ENCODE results near the gene LPAR3.

Gene LPAR3

GRCh38 chr1:84913555-84913892, 20.5 kb upstream of the LPAR3 start (continued):
- peak; percentile 51; the same call in 1 of the 2 replicates for TF ChIP-seq ZNF561 (tag by site-specific recombination; IDR thresholded peaks at IDR 0.05; ENCODE audit: borderline replicate concordance)
- peak; percentile 63 for TF ChIP-seq ZNF335 (tag by site-specific recombination; conservative IDR thresholded peaks at IDR 0.05)

DNA sequence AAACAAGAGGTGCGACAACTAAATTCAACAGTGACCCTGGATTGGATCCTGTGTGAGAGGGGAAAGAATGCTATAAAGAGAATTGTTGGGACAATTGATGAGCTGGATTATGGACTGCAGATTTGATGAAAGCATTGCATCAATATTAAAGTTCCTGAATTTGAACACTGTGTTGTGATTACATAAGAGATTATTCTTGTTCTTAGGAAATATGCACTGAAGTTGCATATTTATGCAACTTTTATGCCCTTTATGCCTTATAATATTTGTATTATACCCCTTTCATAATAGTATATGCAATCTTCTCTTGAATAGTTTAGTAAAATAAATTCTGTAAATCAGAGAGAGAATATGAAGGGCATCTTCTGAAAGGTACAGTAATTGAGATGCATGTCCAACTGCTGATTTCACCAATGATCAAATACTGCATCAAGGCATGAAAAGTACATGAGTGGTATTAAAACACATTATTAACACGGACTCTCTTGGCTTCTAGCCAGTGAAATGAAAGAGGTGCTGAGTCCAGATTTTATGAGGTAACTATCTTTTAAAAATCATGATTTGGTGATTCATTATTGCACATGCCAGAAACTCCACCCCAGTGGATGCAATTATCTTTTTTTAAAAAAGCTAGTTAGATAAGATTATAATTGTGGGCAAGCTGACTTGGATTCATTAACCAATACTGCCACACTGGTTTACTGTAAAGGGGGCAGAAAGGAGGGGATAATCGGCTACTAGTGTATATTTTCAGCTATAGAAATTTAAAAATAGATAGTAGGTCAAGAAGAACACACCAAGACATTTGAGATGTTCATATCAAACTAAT, 19.9 kb upstream of the LPAR3 start:
- Histone ChIP-seq H3K4me1 (ENCODE audit: control insufficient read depth, insufficient read depth, low read length) (peaks cover 5% of the 10 kb centered on the region; the same call in 1 of the 2 replicates), H3K4me3 (ENCODE audit: low read depth, low read length) (no peak overlapping the region), H3K36me3 (ENCODE audit: control insufficient read depth in 2 of 2, insufficient read depth in 1 of 2, low read length in 2 of 2) (no peaks in the 10 kb centered on the region), H3K9me3 (ENCODE audit: control insufficient read depth, insufficient read depth, low read depth, low read length) (no peaks in the 10 kb centered on the region), H3K27ac (ENCODE audit: extremely low read depth, low read depth, low read length) (no peak overlapping the region)
- TF ChIP-seq FEZF1 (tag by site-specific recombination; IDR thresholded peaks at IDR 0.05) (peak; percentile 52), KLF10 (tag by site-specific recombination; IDR thresholded peaks at IDR 0.05) (no peak), ZNF133 (tag by site-specific recombination; IDR thresholded peaks at IDR 0.05) (no peak), ZNF362 (tag by site-specific recombination; IDR thresholded peaks at IDR 0.05) (peak; percentile 69; the same call in 1 of the 2 replicates), ZNF792 (tag by site-specific recombination; IDR thresholded peaks at IDR 0.05) (no peak), ZNF350 (tag by site-specific recombination; IDR thresholded peaks at IDR 0.05) (0 out of 2 replicates have a peak, but pooled peaks have one; percentile 34), ZNF558 (tag by site-specific recombination; IDR thresholded peaks at IDR 0.05) (peak; percentile 71), HOXA7 (CRISPR knock-in tag; IDR thresholded peaks at IDR 0.05; ENCODE audit: borderline replicate concordance) (no peak), ZFP37 (tag by site-specific recombination; IDR thresholded peaks at IDR 0.05) (peak; percentile 42; the same call in 1 of the 2 replicates), ZNF549 (tag by site-specific recombination; IDR thresholded peaks at IDR 0.05) (peak; percentile 40; the same call in 1 of the 2 replicates), KLF9 (tag by site-specific recombination; IDR thresholded peaks at IDR 0.05; ENCODE audit: low read depth) (no peak), ZBTB20 (tag by site-specific recombination; IDR thresholded peaks at IDR 0.05) (no peak; the same call in 1 of the 2 replicates), BCL11B (tag by site-specific recombination; IDR thresholded peaks at IDR 0.05; ENCODE audit: low read depth) (no peak), ZNF707 (tag by site-specific recombination; IDR thresholded peaks at IDR 0.05) (no peak), ZNF146 (tag by site-specific recombination; IDR thresholded peaks at IDR 0.05) (no peak), SETDB1 (IDR thresholded peaks at IDR 0.05; ENCODE audit: insufficient read length, low read length) (peak; percentile 19), GFI1B (tag by site-specific recombination; IDR thresholded peaks at IDR 0.05) (peak; percentile 46; the same call in 1 of the 2 replicates), ZNF221 (tag by site-specific recombination; IDR thresholded peaks at IDR 0.05; ENCODE audit: borderline replicate concordance) (no peak), TCF7L2 (IDR thresholded peaks at IDR 0.05; ENCODE audit: borderline replicate concordance, low read depth, low read length) (peak; percentile 59)
- TF ChIP-seq, protein P1, sequence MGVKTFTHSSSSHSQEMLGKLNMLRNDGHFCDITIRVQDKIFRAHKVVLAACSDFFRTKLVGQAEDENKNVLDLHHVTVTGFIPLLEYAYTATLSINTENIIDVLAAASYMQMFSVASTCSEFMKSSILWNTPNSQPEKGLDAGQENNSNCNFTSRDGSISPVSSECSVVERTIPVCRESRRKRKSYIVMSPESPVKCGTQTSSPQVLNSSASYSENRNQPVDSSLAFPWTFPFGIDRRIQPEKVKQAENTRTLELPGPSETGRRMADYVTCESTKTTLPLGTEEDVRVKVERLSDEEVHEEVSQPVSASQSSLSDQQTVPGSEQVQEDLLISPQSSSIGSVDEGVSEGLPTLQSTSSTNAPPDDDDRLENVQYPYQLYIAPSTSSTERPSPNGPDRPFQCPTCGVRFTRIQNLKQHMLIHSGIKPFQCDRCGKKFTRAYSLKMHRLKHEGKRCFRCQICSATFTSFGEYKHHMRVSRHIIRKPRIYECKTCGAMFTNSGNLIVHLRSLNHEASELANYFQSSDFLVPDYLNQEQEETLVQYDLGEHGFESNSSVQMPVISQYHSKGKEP (tag by site-specific recombination; IDR thresholded peaks at IDR 0.05): peak; percentile 34; the same call in 1 of the 2 replicates
- TF ChIP-seq, protein P2, sequence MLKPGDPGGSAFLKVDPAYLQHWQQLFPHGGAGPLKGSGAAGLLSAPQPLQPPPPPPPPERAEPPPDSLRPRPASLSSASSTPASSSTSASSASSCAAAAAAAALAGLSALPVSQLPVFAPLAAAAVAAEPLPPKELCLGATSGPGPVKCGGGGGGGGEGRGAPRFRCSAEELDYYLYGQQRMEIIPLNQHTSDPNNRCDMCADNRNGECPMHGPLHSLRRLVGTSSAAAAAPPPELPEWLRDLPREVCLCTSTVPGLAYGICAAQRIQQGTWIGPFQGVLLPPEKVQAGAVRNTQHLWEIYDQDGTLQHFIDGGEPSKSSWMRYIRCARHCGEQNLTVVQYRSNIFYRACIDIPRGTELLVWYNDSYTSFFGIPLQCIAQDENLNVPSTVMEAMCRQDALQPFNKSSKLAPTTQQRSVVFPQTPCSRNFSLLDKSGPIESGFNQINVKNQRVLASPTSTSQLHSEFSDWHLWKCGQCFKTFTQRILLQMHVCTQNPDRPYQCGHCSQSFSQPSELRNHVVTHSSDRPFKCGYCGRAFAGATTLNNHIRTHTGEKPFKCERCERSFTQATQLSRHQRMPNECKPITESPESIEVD (tag by site-specific recombination; IDR thresholded peaks at IDR 0.05): peak; percentile 52
- TF ChIP-seq, protein P3, sequence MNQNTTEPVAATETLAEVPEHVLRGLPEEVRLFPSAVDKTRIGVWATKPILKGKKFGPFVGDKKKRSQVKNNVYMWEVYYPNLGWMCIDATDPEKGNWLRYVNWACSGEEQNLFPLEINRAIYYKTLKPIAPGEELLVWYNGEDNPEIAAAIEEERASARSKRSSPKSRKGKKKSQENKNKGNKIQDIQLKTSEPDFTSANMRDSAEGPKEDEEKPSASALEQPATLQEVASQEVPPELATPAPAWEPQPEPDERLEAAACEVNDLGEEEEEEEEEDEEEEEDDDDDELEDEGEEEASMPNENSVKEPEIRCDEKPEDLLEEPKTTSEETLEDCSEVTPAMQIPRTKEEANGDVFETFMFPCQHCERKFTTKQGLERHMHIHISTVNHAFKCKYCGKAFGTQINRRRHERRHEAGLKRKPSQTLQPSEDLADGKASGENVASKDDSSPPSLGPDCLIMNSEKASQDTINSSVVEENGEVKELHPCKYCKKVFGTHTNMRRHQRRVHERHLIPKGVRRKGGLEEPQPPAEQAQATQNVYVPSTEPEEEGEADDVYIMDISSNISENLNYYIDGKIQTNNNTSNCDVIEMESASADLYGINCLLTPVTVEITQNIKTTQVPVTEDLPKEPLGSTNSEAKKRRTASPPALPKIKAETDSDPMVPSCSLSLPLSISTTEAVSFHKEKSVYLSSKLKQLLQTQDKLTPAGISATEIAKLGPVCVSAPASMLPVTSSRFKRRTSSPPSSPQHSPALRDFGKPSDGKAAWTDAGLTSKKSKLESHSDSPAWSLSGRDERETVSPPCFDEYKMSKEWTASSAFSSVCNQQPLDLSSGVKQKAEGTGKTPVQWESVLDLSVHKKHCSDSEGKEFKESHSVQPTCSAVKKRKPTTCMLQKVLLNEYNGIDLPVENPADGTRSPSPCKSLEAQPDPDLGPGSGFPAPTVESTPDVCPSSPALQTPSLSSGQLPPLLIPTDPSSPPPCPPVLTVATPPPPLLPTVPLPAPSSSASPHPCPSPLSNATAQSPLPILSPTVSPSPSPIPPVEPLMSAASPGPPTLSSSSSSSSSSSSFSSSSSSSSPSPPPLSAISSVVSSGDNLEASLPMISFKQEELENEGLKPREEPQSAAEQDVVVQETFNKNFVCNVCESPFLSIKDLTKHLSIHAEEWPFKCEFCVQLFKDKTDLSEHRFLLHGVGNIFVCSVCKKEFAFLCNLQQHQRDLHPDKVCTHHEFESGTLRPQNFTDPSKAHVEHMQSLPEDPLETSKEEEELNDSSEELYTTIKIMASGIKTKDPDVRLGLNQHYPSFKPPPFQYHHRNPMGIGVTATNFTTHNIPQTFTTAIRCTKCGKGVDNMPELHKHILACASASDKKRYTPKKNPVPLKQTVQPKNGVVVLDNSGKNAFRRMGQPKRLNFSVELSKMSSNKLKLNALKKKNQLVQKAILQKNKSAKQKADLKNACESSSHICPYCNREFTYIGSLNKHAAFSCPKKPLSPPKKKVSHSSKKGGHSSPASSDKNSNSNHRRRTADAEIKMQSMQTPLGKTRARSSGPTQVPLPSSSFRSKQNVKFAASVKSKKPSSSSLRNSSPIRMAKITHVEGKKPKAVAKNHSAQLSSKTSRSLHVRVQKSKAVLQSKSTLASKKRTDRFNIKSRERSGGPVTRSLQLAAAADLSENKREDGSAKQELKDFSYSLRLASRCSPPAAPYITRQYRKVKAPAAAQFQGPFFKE (tag by site-specific recombination; IDR thresholded peaks at IDR 0.05; ENCODE audit: borderline replicate concordance): no peak
- POLR2A ChIA-PET: no interaction called here
- CTCF ChIA-PET: interaction anchor here (0.6 to 2.4 kb wide), 5 partner anchors 13 to 260 kb away, joined by 3 to 7 read pairs (median 4); no protein-coding TSS in a partner anchor
